ENCODE results near the gene BANF2.
A peak's percentile ranks its signal among the peaks of the same experiment; 100 is the strongest.

Gene BANF2

GRCh38 chr20:17735206-17735804, 35.5 kb downstream of the BANF2 start:
- H3K4me3 ChIP-seq (ENCODE audit: low read length) = no peak overlapping the region
- TF ChIP-seq, protein P1, sequence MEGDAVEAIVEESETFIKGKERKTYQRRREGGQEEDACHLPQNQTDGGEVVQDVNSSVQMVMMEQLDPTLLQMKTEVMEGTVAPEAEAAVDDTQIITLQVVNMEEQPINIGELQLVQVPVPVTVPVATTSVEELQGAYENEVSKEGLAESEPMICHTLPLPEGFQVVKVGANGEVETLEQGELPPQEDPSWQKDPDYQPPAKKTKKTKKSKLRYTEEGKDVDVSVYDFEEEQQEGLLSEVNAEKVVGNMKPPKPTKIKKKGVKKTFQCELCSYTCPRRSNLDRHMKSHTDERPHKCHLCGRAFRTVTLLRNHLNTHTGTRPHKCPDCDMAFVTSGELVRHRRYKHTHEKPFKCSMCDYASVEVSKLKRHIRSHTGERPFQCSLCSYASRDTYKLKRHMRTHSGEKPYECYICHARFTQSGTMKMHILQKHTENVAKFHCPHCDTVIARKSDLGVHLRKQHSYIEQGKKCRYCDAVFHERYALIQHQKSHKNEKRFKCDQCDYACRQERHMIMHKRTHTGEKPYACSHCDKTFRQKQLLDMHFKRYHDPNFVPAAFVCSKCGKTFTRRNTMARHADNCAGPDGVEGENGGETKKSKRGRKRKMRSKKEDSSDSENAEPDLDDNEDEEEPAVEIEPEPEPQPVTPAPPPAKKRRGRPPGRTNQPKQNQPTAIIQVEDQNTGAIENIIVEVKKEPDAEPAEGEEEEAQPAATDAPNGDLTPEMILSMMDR (conservative IDR thresholded peaks at IDR 0.05; ENCODE audit: low read length) = no peak
- DNase-seq (ENCODE audit: low read depth) = peak; percentile 19

- DNase-seq (ENCODE audit: low read depth) = no peak
- no peak overlapping the region for H3K4me3 ChIP-seq (ENCODE audit: low read length)
- TF ChIP-seq, protein P1 (conservative IDR thresholded peaks at IDR 0.05; ENCODE audit: low read length) = no peak
Measured at GRCh38 chr20:17735959-17736621, 36.3 kb downstream of the BANF2 start.

DNA sequence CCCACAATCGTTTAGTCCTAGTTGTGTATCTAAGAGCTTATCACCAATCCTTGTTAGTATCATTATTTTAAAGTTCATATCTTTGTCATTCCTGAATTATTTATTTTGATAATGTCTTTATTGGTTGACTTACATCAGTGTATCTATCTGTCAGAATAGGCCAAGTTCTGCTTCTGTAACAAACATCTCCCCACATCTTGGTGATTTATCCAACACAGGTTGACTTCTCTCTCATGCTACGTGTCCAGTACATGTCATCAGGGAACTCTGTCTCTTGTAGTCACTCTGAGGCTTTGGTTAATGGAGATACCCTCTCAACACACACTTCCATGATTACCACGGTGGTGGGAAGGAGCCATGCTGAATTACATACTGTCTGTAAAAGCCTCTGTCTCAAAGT, 38.4 kb downstream of the BANF2 start:
- DNase-seq (ENCODE audit: low read depth) = no peak
- H3K4me3 ChIP-seq (ENCODE audit: low read length) = no peak overlapping the region
- TF ChIP-seq, protein P1 (conservative IDR thresholded peaks at IDR 0.05; ENCODE audit: low read length) = no peak

DNA sequence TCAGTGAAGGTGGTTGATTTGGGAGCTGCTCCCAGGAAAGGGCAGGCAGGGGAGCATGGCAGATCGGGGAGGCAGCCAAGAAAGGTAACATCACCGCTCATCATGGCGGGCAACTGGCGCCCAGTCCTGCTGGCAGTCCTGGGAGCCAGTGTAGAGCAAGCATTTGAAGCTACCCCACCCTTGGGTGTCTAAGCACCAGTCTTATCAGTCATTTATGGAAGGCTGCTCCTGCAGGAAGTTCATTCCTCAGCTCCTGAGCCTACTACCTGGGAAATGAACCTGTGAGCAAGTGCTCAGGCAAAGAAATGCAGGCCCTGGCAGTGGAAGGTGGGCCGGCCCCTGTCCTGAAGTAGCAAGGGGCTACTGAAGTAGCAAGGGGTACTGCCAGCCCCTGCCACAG, 41.5 kb downstream of the BANF2 start:
- no peak overlapping the region for H3K4me3 ChIP-seq (ENCODE audit: low read length)
- no peak for DNase-seq (ENCODE audit: low read depth)
- TF ChIP-seq, protein P1 (conservative IDR thresholded peaks at IDR 0.05; ENCODE audit: low read length) = no peak

DNA sequence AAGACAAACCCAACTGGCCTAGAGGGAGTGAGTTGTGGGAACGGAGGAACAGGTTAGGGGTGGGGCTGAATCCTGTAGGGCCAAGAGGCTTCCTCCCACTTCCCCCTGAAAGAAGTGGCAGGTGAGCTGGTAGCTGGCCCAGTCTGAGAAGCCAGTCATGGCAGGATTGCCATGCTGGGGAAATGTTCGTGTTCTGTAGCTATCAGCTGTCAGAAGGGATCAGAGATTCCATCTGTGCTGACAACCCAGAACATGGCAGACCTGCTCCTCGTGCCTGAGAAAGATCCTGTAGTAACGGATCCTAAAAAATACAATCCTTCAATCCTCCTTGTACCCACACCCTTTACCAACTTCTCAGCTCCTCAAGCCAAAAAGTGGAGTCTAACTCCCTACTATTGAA, 43.0 kb downstream of the BANF2 start:
- TF ChIP-seq, protein P1 (conservative IDR thresholded peaks at IDR 0.05; ENCODE audit: low read length) = no peak
- H3K4me3 ChIP-seq (ENCODE audit: low read length) = no peak overlapping the region
- no peak for DNase-seq (ENCODE audit: low read depth)

DNA sequence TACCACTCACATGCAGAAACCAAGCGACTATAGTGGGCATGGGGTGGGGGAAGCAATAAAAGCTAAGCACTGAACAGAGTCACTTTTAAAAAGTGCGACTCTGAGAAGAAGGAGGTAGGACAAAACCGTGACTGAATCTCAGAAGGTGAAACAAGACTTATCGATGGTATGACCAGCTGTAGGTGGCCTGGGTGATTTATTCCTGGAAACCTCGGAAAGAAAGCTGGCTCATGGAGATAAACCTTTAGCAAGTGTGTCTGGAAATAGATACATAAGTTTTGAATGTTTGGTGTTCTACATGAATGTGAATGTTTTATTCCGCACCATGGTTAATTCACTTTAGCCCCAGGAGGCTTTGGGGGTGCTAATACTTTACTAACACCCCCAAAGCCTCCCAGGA, 43.9 kb downstream of the BANF2 start:
- no peak for DNase-seq (ENCODE audit: low read depth)
- no peak overlapping the region for H3K4me3 ChIP-seq (ENCODE audit: low read length)
- TF ChIP-seq, protein P1 (conservative IDR thresholded peaks at IDR 0.05; ENCODE audit: low read length) = no peak

DNA sequence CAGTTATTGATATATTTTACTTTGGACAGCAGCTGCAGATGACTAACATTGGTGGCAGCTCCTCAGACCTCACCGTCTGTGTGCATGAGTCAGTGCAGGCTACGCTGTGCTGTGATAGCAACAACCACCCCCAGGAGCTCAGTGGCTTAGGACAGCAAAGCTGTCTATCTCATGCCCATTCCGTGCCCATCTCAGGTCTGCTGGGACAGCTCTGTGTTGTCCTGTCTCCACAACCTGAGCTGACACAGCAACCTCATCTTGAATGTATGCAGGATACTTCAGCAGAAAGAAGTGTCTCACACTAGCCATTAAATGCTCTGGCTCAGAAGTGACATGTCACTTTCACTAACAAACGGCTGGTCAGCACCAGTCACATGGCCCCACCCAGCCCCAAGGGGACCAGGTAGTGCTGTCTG, 47.7 kb downstream of the BANF2 start:
- DNase-seq (ENCODE audit: low read depth) = peak; percentile 86
- peak overlapping the region; percentile 0; the same call in 1 of the 2 replicates for H3K4me3 ChIP-seq (ENCODE audit: low read length)
- TF ChIP-seq, protein P1 (conservative IDR thresholded peaks at IDR 0.05; ENCODE audit: low read length) = no peak

Measured in AG10803 (cell line).